HUDEP-2 (cell line): ENCODE measurements around the gene ARHGAP31.
A peak's percentile ranks its signal among the peaks of the same experiment; 100 is the strongest.
"Not testable (repeated sequence)": the region's sequence is repeated elsewhere in the genome, so short reads cannot be mapped to it uniquely, and the experiment has no call there.

Experiments
- DNase-seq, 76 experiments: peaks; one replicate each; lab custom pipeline; 2025; ENCODE audit not compliant: unreplicated experiment in 76 of 76; lab: John Stamatoyannopoulos, UW

ARHGAP31 gene

DNA sequence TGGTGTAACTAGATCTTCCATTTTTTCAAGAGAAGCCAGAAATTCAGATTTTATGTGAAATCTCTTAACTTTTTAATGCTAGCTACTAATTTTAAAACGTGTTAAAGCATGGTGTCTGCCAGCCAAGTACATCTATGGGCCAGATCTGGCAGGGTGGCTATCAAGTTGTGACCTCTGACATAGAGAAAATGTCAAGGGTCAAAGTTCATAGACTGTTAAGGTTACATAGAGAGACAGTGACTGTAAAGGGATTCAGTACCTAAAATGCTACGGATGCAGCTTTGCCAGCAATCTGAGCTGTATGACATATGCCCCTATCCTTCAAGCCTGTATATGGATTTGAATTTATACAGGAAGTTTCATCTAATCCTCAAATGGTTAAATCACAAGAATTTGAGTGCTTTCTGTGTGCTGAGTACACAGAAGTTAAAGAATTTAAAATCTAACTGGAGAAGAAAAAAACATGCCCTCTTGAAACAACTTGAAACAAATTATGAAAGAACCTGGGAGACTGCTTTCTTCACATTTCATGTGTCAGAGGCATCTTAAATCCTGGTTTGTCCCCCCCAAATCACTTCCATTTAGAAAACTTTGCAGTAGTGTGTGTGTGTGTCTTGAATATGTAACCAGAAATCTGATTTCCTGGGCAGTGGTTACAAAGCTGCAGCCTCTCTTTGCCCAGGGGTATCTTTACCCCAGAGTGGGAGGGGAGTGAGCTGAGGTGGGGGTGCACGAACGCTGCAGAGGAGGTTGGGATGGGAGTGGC is 895 bp upstream of the ARHGAP31 start:
- DNase-seq, result no peak

DNA sequence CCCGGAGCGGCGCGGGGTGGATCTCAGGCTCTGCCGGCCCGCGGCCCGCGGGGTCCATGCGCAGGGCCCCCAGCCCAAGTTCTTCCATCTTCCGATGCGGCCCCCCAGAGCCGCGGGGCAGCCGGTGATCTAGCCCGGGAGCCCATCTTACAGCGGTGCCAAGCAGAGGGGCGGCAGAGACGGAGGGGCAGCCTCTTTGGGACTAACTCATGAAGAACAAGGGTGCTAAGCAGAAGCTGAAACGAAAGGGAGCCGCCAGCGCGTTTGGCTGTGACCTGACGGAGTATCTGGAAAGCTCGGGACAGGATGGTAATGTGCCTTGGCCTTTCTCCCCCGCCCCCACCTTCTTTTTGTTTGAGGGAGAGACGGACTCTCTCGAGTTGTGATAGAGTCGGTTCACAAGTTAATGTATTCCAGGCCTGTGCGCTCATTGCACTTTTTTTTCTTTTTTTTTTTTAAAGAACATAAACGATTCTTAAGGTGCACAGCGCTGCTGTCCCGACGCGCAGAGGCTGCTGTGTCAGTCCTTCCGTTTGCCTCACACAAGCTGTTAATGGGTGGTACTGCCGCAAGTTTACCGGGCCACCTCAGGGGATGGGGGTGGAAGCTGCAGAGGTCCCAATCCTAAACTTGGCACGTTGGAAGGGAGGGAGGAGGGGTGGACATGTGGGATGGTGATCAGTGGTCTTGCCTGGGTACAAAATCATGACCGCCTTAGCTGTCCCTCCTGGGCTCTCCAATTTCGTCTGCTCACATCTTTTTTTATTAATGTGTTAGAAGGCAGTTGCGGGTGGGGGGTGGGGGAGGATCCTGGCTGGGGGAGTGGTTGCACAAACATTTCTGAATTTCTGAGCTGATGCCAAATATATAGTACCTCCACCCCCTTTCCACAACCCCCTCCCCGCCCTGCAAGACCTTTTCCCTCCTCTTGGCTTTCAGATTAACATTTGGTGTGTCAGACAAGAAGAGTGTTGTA is 801 bp downstream of the ARHGAP31 start:
- DNase-seq, result peak in 2 of 76 experiments; percentile 13

DNA sequence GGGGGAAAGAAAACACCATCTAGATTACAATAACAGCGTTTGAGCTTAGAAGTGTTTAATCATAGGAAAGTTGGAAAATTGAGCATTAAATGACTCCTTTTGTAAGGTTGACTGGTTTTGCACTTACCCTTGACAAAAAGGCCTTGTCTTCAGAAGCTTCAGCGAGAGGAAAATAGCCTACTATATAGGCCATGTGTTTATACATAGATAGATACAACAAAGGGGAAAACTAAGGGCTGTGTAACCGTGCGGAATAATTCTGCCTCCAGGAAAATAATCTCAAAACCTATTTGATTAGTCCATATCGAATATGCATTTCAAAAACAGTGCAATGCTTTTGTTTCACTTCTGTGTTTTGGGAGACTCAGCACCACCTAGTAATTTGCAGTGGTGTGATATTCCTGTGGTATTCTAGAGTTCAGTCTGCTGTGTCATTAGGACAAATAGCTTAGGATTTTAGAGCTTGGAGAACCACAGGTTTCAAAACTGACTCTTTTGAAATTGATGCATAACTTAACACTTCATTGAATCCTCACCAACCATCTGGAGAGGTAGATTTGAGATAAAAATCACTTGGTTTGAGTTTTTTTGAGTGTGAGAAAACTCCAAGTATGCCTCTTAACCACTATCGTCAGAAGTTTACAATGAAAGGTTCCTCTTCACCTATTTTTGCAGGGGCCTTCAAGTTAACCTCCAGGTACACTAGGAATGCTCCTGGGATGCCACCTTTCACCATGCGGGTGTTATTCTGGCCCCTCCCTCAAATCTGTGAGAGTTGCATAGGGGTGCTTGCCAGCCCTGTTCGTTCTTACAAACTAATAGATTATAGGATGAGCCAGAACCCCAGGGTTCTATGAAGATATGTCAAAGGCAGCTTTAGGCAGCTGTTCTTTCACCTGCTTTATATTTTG is 1.9 kb downstream of the ARHGAP31 start:
- no peak for DNase-seq

DNA sequence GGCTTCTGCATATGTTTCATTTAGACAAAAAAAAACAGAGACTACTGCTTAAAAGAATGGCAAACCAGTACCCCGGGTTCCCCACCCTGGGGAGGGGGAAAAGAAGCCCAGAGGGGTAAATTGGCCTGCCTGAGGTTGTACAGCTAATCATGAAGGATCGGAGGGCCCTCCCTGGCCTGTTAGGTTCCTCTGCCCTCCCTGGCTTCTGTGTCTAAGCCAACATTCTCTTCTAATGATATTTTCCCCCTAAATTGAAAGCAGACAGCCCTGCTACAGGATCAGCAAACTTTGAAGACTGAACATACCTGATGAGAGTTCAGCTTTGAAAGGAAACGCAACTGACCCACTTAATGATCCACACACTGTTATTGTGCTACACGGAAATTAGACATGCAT is 2.5 kb downstream of the ARHGAP31 start:
- no peak for DNase-seq

DNA sequence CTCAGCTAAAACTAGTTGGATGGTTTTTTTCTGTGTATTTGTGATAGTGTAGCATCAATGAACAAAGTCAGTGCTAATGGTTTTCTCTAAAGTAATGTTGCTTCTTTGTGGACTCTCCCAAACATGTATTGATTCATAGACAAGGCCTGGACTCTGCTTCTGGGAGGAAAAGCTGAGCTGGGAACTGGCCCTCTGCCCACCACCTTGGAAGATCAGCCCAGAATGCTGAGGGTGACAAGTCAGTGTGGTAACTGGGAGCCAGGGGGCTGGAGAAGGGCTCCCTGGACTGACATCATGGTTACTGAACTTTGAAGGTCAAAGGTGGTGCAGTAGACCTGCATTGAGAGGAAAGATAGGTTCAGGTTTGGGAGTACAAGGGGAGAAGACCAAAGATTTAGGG is 3.0 kb downstream of the ARHGAP31 start:
- no peak for DNase-seq

DNA sequence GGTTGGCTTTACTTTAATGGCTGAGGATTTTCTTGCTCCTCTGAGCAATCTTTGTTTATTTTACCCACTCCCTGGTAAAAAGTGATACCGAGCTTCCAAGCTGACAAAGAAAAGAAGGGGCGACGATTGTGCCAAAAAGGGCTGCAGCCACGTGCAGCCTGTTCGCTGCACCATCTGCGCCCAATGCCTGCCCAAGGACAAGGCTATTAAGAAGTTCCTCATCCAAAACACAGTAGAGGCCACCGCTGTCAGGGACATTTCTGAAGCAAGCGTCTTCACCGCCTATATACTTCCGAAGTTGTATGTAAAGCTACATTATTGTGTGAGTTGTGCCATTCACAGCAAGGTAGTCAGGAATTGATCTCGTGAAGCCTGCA is 4.4 kb downstream of the ARHGAP31 start:
- no peak for DNase-seq

DNA sequence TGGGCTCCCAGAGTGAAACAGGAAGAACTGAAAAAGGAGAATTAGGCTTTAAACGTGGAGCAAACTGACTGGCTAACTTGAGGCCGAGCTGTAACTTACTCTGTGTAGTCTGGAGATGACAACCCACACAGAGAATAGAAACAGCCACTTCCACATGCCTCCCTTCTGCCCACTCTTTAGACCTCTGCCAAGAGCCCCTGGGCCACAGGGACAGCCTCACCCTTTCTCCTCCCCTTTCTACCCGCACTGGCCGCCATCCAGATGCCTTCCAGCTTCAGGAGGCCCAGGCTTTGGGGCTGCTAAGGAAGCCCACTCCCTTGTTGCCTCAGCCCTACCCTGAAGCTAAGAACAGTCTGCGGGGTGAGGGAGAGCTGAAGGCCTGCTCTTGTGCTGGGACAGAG is 6.8 kb downstream of the ARHGAP31 start:
- no peak for DNase-seq

DNA sequence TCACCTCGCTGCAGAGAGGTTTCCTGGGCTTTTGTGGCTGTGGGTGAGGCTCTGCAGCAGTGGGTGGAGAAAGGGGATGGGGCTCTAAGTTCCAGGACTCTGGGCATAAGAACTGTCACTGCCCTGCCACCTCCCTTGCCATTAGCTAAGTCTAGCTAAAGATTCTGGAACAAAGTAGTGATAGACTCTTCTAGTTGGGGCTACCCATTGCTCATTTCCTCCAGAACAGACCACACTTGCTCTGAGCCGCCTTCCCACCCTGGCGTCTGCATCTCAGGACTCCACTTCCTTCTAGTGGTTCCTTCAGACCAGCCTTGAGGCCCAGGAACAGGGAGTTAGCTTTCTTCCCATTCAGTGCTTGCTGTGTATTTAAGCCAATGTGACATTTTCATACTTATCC is 7.5 kb downstream of the ARHGAP31 start:
- no peak for DNase-seq

DNA sequence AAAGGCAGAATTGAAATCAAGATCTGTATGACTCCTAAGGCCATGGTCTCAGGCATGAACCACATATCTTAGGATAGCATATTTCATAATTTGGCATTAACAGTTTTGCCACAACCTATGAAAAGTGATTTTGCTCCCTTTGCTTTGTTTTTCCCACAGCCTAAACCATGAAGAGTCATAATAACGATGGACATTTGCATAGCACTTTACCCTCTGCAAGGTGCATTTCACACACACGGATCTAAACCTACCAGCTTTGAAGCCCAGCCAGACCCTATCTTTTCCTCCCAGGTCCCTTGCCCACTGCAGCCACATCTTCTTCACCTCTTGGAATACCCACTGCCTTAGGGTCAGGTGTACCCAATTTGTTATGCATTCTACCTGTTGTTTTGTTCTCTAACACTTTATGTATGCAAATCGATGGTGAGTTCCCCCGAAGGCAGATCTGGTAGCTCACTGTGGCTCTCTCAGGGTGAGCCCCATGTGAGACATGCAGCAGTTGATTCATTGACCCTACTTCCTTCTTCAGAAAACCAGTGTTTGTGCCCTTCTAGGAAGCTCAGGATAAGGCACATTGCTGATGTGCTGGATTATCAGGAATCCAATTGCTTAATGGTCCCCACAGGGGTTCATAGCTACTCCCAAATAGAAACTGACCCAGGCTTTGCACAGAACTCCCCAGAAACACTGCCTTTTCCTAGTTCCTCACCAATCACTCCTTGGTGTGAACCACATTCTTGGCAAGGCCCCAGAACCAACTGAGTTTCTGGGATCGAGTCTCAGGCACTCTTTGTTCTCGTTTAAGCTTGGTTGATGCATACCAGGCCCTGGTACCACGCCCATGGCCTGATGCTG is 8.7 kb downstream of the ARHGAP31 start:
- no peak for DNase-seq

DNA sequence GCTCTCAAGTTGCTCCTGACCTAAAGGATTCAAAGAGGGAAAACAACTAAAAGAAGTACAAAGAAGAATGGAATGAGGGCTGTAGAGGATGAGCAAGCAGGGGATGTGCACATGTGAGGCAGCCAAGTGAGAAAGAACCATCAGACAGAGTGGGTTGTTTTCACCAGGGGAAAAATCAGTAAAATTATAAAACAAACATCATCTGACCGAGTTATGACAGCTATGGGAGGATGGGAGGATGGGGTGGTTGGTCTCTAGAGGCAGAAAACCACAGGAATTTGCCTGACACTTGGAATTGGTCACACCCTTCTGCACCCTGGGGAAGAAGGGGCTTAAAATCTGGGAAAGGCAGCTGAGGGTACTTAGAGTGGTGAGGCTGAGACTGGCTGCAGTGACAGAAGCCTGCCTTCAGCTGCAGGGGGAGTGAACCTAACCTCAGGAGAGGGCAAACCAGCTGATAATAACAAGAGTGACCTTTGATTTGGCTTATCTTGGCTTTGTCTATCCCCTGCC is 10.1 kb downstream of the ARHGAP31 start:
- DNase-seq, result no peak

DNA sequence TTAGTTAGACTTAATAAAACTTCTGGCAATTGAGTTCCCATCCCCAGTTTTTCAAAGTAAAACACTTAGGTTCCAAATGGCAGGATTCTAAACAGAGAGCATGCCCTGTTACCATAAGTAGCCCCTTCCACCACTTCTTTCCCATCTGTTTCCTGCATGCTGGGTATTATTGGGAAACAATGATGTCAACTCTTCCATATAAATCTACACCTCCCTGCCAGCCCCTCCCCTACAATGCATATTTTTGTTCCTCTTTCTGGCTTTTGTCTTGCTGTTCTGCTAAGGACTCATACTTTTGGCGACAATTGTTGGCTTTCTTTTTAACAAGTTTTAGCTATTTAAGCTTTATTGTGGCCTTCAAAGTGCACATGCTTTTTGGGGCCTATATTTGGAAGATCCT is 11.1 kb downstream of the ARHGAP31 start:
- DNase-seq, result no peak

DNA sequence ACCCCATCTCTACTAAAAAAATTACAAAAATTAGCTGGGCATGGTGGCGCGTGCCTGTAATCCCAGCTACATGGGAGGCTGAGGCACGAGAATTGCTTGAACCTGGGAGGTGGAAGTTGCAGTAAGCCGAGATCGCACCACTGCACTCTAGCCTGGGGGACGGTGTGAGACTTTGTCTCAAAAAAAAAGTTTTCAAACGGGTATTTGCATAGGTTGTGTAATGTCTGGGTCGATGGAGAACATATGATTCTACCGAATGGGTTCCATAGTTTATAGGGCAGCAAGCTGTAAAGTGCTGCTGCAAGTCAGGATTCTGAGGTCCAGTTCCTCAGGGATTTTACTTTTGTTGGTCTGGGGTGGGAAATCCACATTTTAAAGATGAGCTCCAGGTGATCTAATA is 12.2 kb downstream of the ARHGAP31 start:
- DNase-seq, result not testable (repeated sequence)

DNA sequence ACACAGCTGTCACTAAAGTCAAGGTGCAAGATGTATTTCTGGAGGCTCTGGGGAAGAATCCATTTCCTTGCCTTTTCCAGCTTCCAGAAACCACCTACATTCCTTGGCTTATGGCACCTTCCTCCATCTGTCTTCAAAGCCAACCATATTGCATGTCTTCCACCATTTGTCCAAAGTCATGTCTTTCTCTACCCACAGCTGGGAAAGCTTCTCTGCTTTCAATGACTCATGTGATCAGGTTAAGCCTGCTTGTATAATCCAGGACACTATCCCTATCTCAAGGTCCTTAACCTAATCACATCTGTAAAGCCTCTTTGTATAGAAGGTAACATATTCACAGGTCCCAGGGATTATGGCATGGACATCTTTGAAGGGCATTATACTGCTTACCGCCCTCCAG is 14.2 kb downstream of the ARHGAP31 start:
- no peak for DNase-seq

DNA sequence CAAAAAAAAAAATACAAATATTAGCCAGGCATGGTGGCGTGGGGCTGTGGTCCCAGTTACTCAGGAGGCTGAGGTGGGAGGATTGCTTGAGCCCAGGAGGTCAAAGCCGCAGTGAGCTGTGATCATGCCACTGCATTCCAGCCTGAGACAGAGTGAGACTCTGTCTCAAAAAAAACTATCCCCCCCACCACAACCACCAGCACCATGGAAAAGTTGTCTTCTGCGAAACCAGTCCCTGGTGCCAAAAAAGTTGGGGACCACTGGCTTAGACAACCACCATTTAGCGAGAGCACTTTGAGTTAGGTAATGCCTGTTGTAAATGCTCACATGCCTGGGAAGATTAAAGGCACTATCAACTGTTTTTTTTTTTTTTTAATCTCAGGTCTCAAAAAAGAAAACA is 15.4 kb downstream of the ARHGAP31 start:
- DNase-seq, result no peak

DNA sequence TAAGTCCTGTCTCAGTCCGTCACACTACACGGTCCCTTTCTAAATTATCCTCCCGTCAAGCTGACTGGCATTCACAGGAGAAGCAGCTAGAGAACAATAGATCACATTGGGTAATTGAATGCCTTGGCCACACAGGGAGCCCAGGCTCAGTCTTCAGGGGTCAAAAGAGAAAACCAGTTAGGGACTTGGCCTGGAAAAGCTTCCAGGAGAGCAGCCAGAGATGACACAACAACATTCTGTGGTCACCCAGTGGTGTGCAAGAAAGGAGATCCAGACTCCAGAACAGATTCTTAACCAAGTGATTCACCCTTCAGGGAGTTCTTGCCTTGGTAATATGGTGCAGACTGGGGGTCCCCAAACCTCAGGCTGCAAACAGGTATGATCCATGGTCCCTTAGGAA is 15.9 kb downstream of the ARHGAP31 start:
- no peak for DNase-seq

DNA sequence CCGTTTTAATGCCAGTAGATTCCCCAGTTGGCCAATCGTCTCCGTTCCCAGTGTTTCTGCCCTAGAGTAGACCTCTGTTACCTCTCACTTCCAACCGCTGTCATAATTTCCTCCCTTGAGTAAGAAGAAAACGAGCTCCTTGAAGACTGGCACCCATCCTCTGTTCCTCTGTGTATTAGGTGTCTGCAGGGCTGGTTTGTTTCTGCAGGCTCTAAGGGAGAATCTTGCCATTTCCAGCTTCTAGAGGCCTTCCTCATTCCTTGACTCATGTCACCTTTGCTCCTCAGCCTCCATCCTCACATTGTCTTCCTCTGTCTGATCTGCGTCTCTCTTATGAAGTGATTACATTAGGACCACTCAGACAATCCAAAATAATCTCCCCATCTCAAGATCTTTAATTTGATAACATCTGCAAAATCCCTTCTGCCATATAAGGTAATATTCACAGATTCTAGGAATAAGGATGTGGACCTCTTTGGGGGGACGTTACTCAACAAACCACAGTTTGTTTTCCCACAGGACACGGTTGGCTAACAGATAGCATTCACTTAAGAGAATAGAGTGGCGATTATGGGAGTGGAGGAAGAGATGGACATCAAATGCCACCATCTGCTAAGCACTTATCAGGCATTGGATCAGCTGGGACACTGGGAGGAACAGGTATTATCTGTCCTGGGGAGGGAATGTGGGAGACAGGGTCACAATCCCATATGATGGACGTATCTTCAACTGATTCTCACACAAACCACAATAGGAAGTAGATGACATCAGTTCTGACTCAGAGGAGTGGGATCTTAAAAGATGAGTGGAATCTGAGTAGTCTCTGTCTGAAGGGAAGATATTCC is 17.1 kb downstream of the ARHGAP31 start:
- no peak for DNase-seq

DNA sequence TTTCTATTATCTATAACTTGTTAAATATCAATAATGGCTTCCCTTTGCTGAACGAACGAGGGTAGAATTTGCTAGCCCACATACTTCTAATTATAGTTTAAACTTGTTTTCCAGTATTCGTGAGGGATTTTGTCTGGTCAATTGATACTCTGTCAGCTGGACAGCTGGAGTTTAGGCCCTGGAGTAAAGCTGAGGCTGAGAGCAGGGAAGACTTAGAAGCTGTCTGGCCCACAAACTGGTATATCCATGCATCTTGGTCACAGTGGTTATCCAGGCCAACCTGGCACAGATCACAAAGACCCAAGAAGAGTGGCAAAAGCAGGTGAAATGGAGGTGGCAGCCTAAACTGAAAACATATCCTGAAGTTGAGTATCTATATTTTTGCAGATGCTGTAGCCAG is 19.3 kb downstream of the ARHGAP31 start:
- DNase-seq, result no peak

DNA sequence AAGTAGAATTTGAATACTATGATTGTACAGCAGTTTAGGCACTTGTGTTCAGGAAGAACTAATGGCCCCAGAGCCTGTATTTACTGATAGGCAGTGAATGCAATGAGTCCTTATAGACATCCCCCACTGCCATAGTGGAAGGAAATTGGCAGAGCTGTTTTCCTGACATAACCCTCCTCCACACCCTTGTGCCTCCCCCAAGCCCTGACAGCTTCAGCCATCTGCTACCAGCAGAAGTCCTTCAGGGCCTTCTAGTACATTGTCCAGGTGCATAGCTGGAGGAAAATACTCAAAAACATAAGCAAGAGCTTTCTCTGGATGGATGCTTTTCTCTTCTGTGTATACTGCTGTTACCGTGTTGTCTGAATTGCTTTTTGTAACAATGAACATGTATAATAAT is 20.6 kb downstream of the ARHGAP31 start:
- no peak for DNase-seq
